ENCODE results near the gene ENKD1.
"Not testable (repeated sequence)": the region's sequence is repeated elsewhere in the genome, so short reads cannot be mapped to it uniquely, and the experiment has no call there.

GRCh38 chr16:67693517-67694285, 27.2 kb upstream of the ENKD1 start:
- TF ChIP-seq POLR2A, CTCF, POLR2AphosphoS5 (IDR thresholded peaks at IDR 0.05): not testable (repeated sequence)
